Neural progenitor cell (in vitro differentiated cells): Measurements from ENCODE around the gene PBX3. TPM values are rescaled to one million over a fixed set of nuclear protein-coding genes. Genes with fewer than 3 reads are reported as not detected.

ENCODE experiments used
- DNase-seq: peaks from one replicate; pipeline ENCODE4 v3.0.0-alpha.2; 2016; ENCODE audit warnings: low spot score
- H2AFZ ChIP-seq: fragments of 200-600 bp; sonication (generic); replicated peaks from 2 replicates; pipeline ENCODE4 v1.6.1; 2016; ENCODE audit warnings: antibody characterized with exemption
- H3F3A ChIP-seq: fragments of 200-600 bp; sonication (generic); 2 replicates; pipeline ENCODE4 v1.6.1; 2016; ENCODE audit warnings: antibody characterized with exemption, low read depth
- H3K27ac ChIP-seq: fragments of 200-600 bp; sonication (generic); 2 replicates; pipeline ENCODE4 v1.5.1; 2016; ENCODE audit warnings: mild to moderate bottlenecking
- H3K27me3 ChIP-seq: fragments of 200-600 bp; sonication (generic); 2 replicates; pipeline ENCODE4 v1.6.1; 2016; ENCODE audit warnings: mild to moderate bottlenecking, moderate library complexity
- H3K36me3 ChIP-seq: fragments of 200-600 bp; sonication (generic); 2 replicates; pipeline ENCODE4 v1.5.1; 2016
- H3K4me1 ChIP-seq: fragments of 200-600 bp; sonication (generic); 2 replicates; pipeline ENCODE4 v1.6.1; 2016; ENCODE audit warnings: mixed run types
- H3K4me2 ChIP-seq: fragments of 200-600 bp; sonication (generic); 2 replicates; pipeline ENCODE4 v1.6.1; 2016
- H3K4me3 ChIP-seq: fragments of 200-600 bp; sonication (generic); 2 replicates; pipeline ENCODE4 v1.5.1; 2016
- H3K79me2 ChIP-seq: fragments of 200-600 bp; sonication (generic); 2 replicates; pipeline ENCODE4 v1.6.1; 2016; ENCODE audit warnings: low read depth
- H3K9ac ChIP-seq: fragments of 200-600 bp; sonication (generic); 2 replicates; pipeline ENCODE4 v1.6.1; 2016
- H3K9me3 ChIP-seq: fragments of 200-600 bp; sonication (generic); 2 replicates; pipeline ENCODE4 v1.5.1; 2016; ENCODE audit warnings: low read depth
- H4K20me1 ChIP-seq: fragments of 200-600 bp; sonication (generic); 2 replicates; pipeline ENCODE4 v1.6.1; 2016; ENCODE audit warnings: low read depth
- H3K27ac Mint-ChIP-seq: 3 replicates; pipeline ENCODE4 v1.8.0; 2021; ENCODE audit warnings: mixed read lengths
- H3K27me3 Mint-ChIP-seq: 2 replicates; pipeline ENCODE4 v1.8.0; 2022; ENCODE audit warnings: low read depth, mild to moderate bottlenecking, inconsistent platforms, moderate library complexity, mixed read lengths; ENCODE audit not compliant: insufficient read depth
- H3K36me3 Mint-ChIP-seq: 3 replicates; pipeline ENCODE4 v1.8.0; 2021; ENCODE audit warnings: mixed read lengths
- H3K4me1 Mint-ChIP-seq: 3 replicates; pipeline ENCODE4 v1.8.0; 2021; ENCODE audit warnings: mixed read lengths
- H3K4me3 Mint-ChIP-seq: 3 replicates; pipeline ENCODE4 v1.8.0; 2021; ENCODE audit warnings: mild to moderate bottlenecking, moderate library complexity, mixed read lengths
- H3K9me3 Mint-ChIP-seq: 3 replicates; pipeline ENCODE4 v1.8.0; 2020; ENCODE audit warnings: mixed read lengths
- CTCF ChIP-seq: fragments of 200-600 bp; sonication (generic); IDR thresholded peaks from 2 replicates; pipeline ENCODE4 v1.5.1; 2017; ENCODE audit warnings: antibody characterized with exemption, mild to moderate bottlenecking
- EZH2 ChIP-seq: fragments of 200-600 bp; sonication (generic); IDR thresholded peaks from 2 replicates; pipeline ENCODE4 v1.6.1; 2017; ENCODE audit warnings: antibody characterized with exemption, mild to moderate bottlenecking, moderate library complexity
- EZH2phosphoT487 ChIP-seq: fragments of 200-600 bp; sonication (generic); IDR thresholded peaks from 2 replicates; pipeline ENCODE4 v1.6.1; 2017; ENCODE audit warnings: antibody characterized with exemption
- total RNA-seq: library from RNA; depleted of rRNA; stranded (reverse); fragments of >200 nt; gene quantifications from 2 replicates; pipeline ENCODE4 v1.2.3, GENCODE V29; 2015; ENCODE audit warnings: low replicate concordance

Gene PBX3
- total RNA-seq, 1 donor from 2014 or later: 99.5 TPM

GRCh38 chr9:125795970-125796596 is 48.9 kb downstream of the PBX3 start:
- peaks cover 54% of the 10 kb centered on the region for H3K79me2 ChIP-seq
- no peak overlapping the region for H3K4me3 Mint-ChIP-seq

GRCh38 chr9:125797930-125798329 is 50.8 kb downstream of the PBX3 start:
- H3K4me3 Mint-ChIP-seq: no peak overlapping the region
- H3K27me3 Mint-ChIP-seq: no peaks in the 10 kb centered on the region
- no peaks in the 10 kb centered on the region for H3K9me3 ChIP-seq
- no peaks in the 10 kb centered on the region for H3F3A ChIP-seq
- H3K27ac Mint-ChIP-seq: no peak overlapping the region
- no peaks in the 10 kb centered on the region for H3K36me3 Mint-ChIP-seq
- no peak overlapping the region for H3K27ac ChIP-seq
- no peaks in the 10 kb centered on the region for H3K9me3 Mint-ChIP-seq
- TF ChIP-seq CTCF (no peak), EZH2 (no peak), EZH2phosphoT487 (no peak)
- no peak overlapping the region for H3K4me3 ChIP-seq
- DNase-seq: no peak
- no peak overlapping the region for H3K4me2 ChIP-seq
- H2AFZ ChIP-seq: no peak overlapping the region
- H3K9ac ChIP-seq: no peak overlapping the region
- H3K4me1 ChIP-seq: no peaks in the 10 kb centered on the region
- H3K27me3 ChIP-seq: no peaks in the 10 kb centered on the region
- peaks cover 2% of the 10 kb centered on the region for H3K4me1 Mint-ChIP-seq
- no peaks in the 10 kb centered on the region for H3K36me3 ChIP-seq
- H3K79me2 ChIP-seq: peaks cover 49% of the 10 kb centered on the region
- H4K20me1 ChIP-seq: peaks cover 19% of the 10 kb centered on the region

More at GRCh38 chr9:125795970-125796596, 48.9 kb downstream of the PBX3 start:
- no peak overlapping the region for H3K4me2 ChIP-seq
- H3K36me3 ChIP-seq: no peaks in the 10 kb centered on the region
- no peaks in the 10 kb centered on the region for H3K9me3 ChIP-seq
- H3K9me3 Mint-ChIP-seq: no peaks in the 10 kb centered on the region
- H3K4me1 ChIP-seq: no peaks in the 10 kb centered on the region
- H3F3A ChIP-seq: no peaks in the 10 kb centered on the region
- no peak overlapping the region for H3K4me3 ChIP-seq
- no peak overlapping the region for H2AFZ ChIP-seq
- no peak for DNase-seq
- TF ChIP-seq CTCF (no peak), EZH2 (no peak), EZH2phosphoT487 (no peak)
- H3K27me3 ChIP-seq: no peaks in the 10 kb centered on the region
- peaks cover 8% of the 10 kb centered on the region for H3K36me3 Mint-ChIP-seq
- H3K4me1 Mint-ChIP-seq: peaks cover 2% of the 10 kb centered on the region
- no peak overlapping the region for H3K27ac ChIP-seq
- no peak overlapping the region for H3K27ac Mint-ChIP-seq
- peaks cover 19% of the 10 kb centered on the region for H4K20me1 ChIP-seq
- no peaks in the 10 kb centered on the region for H3K27me3 Mint-ChIP-seq
- no peak overlapping the region for H3K9ac ChIP-seq

- peaks cover 42% of the 10 kb centered on the region for H4K20me1 ChIP-seq
- no peak overlapping the region for H3K4me3 ChIP-seq
- Mint-ChIP-seq H3K27me3 (no peaks in the 10 kb centered on the region), H3K36me3 (peaks cover 4% of the 10 kb centered on the region), H3K4me1 (no peaks in the 10 kb centered on the region), H3K27ac (no peak overlapping the region), H3K9me3 (no peaks in the 10 kb centered on the region), H3K4me3 (no peak overlapping the region)
- H3K9ac ChIP-seq: no peak overlapping the region
- no peaks in the 10 kb centered on the region for H3K27me3 ChIP-seq
- no peak overlapping the region for H3K27ac ChIP-seq
- no peaks in the 10 kb centered on the region for H3K4me1 ChIP-seq
- no peak overlapping the region for H3K4me2 ChIP-seq
- H3F3A ChIP-seq: no peaks in the 10 kb centered on the region
- H3K36me3 ChIP-seq: no peaks in the 10 kb centered on the region
- no peaks in the 10 kb centered on the region for H3K9me3 ChIP-seq
- DNase-seq: no peak
- H2AFZ ChIP-seq: no peak overlapping the region
- peaks cover 39% of the 10 kb centered on the region for H3K79me2 ChIP-seq
- TF ChIP-seq EZH2phosphoT487 (no peak), CTCF (no peak), EZH2 (no peak)
Measured at GRCh38 chr9:125803526-125803925, 56.4 kb downstream of the PBX3 start.
